SIG-M5 (cell line): ENCODE data around the gene FIG4.
A peak's percentile ranks its signal among the peaks of the same experiment; 100 is the strongest.
"Not testable (repeated sequence)": the region's sequence is repeated elsewhere in the genome, so short reads cannot be mapped to it uniquely, and the experiment has no call there.

Experiments
- DNase-seq: peaks from one replicate; lab custom pipeline; 2025; lab: John Stamatoyannopoulos, UW

FIG4 gene

DNA sequence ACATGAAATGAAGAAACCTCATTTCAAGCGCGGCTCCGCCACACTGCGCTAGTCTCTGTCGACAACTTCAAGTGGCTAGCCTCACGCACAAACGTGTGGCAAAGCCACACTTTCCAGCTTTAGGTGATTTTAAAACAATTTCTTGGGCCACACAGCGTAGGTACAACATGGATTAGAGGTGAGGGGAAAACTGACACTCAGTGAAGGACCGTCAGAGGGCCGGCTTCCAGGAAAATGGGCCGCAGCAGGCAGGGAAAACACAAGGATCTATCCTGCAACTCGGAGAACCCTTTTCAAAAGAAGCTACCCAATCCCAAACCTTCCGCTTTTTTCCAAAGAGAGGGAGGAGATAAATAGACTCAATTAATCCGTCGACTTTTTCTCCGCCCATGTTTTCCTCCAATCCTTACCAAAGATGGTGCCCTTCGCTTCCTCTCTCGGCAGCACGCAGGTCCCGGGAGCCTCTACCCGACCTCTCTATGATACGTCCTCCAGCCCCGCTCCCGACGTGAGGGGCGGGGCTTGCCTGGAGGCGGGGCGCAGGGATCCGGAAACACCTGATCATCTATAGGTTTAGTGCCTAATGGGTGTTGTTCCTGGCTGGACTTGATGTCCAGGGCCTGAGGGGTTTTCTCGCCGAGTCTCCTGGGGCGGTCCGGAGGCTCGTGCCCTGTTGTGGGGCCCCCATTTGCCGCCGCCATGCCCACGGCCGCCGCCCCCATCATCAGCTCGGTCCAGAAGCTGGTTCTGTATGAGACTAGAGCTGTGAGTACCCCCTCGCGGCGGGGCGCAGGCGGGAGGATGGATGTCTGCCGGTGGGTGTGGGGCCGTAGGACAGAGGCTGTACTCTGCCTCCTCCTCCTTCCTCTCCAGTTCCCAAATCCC lies at the start of gene FIG4, which contains the start of gene AK9:
TSS of gene FIG4 (plus strand) at position 560 of the 885 bp plus-strand sequence. CDS start at position 700, 140 bp downstream.
TSS of gene AK9 (minus strand) at position 466 of the 885 bp plus-strand sequence. CDS start 15,457 bp downstream, outside the sequence.
- DNase-seq, result peak; percentile 52

DNA sequence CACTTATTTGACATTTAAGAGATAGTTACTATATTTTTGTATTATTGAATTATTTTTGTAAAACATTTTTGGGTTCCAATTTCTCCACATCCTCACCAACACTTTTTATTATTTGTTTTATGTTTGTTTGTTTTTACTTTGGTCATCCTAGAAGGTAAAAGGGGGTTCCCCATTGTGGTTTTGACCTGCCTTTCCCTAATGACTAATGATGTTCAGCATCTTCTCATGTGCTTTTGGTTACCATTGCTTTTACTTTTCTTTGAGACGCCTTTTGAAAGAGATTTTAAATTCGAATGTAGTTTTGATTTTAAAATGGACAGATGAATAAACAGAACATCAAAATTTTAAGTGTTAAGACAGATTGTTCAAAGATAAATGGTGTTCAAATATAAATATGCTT lies 47.0 kb upstream of the FIG4 start:
- no peak for DNase-seq

DNA sequence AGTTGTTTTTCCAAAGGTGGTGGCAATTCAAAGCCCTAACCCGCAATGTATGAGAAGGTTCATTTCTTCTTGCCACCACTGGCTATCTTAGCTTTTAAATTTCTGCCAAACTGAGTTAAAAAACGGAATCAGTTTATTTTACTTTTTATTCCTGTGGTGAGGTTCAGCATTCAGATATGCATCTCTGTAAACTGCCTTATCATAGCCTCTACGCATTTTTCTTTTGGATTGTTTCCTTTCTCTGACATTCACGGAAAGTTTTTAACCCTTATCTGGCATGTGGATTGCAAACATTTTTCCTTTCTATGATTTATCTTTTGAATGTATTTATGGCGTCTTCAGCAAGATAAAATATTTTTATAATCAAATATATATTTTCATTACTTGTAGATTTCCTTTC lies 37.8 kb upstream of the FIG4 start:
- no peak for DNase-seq

DNA sequence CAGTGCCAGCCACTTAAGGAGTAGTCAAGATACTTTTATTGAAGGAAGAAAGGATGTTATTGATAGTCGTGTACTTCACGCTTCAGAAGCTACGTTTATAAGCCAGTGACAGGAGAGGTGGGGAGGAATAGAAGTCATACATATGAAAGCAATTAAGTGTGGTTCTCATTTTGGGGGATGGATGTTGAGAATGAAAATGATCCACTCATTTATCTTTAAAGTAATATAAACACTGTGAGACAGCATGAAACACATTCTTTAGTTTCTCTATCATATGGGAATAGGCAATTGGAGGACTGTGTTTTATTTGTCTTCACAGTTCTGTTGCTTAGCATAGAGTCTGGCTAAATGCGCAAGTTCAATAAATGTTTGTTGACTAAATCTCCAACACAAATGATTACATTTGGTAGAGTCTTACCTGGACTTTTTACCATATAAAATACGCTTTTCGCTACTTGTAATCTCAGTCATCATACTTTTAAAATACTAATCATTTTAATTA lies 35.3 kb upstream of the FIG4 start:
- no peak for DNase-seq

DNA sequence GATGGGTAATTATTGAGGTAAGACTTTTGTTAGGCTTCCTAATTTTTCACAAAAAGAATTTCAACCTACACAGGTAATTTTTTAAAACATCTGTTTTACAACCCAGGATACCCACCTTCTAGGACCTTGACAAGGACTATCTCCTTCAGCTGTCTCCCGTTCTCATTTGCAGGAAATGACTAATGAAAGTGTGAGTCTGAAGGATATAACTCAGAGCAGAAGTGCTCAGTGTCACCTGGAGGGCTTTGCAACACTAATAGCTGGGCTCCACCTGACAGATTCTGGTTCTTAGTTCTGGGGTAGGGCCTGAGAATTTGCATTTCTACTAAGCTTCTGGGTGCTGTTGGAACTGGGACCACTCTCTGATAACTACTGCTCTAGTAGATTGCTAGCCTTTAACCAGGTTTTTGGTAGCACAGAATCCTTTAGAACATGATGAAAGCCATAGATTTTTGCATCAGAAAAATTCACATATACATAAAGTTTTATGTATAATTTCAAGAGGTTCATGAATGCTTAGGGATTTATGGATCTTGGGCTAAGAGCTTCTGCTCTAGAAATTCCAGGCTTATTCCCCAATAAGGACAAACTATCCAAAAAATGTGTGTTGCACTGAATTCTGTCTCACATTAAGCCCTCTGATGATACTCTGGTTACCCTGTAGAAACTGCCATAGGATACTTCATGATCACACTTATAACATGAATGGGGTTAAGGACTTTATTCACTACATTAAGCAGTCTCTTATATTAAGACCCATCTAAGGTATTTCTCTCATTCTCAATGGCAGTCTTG lies 30.4 kb upstream of the FIG4 start:
- DNase-seq, result no peak

DNA sequence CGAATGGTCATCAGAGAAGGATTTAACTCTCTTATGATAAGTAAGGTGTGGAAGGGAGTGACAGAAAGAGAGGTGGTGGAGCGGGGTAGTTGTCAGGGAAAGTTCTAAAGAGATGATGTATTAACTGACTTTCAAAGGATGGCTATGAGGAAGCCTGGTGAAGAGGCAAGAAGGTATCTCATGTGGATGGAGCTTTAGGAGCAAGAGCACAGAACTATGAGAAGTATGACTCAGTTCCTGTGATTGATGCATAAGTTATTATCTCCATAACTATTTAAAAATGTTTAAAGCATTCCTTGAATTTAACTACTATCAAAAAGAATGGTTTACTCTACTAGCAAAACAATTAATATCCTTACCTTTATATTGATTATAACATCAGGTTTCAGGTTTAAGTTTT lies 28.9 kb upstream of the FIG4 start:
- no peak for DNase-seq

DNA sequence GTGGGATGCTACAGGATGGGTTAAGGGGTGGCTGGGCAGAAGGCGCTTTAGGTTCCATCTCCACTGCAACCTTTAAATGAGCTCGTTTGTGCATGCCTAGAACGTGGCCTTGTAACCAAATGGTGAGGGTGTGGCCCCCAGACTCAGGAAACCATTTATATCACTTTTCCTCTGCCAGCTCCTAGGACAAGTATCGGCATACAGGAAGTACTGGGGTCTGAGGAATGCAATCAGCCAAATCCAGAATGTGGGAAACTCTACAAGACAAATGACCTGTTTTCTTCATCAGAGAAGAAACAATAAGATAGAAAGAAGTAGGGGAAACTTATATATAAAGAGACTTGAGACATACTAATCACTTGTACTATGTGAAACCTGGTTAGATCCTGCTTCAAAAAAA lies 21.3 kb upstream of the FIG4 start:
- no peak for DNase-seq

DNA sequence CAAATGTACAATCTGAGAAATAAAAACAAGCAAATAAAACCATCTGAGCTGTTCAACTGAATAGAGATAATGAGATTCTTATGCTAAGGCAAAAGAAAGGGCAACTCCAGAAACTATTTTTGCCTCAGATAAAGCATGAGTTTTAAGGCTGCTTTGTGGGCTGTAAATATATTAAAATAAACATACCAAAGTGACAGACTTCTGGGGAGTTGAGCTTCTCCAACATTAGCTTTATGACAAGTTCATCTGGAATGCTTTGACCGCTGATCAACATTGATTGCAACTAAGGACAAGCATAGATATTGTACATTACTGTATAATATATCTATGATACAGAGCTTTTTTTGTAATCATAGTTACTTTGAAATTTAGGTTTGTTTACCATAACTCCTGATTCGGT lies 19.4 kb upstream of the FIG4 start:
- DNase-seq, result no peak

DNA sequence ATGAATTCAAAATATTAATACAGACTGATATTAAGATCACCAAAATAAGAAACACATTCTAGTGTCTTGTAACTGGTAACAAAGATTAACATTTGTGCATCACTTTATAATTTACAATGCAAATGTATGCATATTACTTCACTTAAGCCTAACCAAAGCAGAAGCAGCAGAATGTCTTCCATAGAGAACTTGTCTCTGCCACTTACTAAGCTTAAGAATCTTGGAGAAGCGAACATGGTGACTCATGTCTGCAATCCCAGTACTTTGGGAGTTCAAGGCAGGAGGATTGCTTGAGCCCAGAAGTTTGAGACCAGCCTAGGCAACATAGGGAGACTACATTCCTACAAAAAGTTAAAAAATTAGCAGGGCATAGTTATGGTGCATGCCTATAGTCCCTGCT lies 18.9 kb upstream of the FIG4 start:
- no peak for DNase-seq

DNA sequence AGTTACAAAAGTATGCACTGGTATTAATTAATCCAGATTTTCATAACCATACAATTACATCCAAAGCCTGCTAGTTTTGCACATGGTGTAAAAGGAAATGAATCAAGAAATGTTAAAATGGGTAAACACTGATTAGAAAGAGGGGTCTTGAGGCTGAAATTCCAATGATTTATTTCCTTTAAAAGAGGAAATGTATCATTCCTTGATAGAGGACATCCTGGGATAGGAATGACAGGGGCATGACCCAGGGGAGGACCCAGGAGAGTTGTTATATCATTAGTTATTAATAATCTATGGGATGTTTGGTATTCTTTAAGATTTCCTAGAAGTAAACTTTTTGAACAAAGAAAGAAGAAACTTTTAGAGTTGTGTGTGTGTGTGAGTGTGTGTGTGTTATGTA lies 18.3 kb upstream of the FIG4 start:
- no peak for DNase-seq

DNA sequence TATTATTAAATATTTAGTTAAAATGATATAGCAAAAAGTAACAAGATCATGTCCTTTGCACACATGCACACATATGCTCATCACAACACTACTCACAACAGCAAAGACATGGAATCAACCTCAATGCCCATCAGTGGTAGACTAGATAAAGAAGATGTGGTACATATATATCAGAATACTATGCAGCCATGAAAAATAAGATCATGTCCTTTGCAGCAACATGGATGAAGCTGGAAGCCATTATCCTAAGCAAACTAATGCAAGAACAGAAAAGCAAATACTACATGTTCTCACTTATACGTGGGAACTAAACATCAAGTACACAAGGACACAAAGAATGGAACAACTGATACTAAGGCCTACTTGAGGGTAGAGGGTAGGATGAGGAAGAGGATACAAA lies 14.4 kb upstream of the FIG4 start:
- no peak for DNase-seq

DNA sequence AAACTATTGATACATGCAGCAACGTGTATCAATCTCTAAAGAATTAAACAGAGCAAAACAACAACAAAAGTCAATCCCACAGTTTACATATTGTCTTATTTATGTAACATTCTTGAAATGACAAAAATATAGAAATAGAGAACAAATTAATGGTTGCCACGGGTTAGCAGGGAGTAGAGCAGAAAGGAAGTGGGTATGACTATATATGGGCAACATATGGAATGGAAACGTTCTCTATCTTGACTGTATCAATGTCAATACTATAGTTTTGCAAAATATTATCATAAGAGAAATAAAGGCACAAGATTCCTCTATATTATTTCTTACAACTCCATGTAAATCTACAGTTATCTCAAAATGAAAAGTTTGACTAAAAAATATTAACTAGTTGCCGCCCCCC lies 12.9 kb upstream of the FIG4 start:
- no peak for DNase-seq

DNA sequence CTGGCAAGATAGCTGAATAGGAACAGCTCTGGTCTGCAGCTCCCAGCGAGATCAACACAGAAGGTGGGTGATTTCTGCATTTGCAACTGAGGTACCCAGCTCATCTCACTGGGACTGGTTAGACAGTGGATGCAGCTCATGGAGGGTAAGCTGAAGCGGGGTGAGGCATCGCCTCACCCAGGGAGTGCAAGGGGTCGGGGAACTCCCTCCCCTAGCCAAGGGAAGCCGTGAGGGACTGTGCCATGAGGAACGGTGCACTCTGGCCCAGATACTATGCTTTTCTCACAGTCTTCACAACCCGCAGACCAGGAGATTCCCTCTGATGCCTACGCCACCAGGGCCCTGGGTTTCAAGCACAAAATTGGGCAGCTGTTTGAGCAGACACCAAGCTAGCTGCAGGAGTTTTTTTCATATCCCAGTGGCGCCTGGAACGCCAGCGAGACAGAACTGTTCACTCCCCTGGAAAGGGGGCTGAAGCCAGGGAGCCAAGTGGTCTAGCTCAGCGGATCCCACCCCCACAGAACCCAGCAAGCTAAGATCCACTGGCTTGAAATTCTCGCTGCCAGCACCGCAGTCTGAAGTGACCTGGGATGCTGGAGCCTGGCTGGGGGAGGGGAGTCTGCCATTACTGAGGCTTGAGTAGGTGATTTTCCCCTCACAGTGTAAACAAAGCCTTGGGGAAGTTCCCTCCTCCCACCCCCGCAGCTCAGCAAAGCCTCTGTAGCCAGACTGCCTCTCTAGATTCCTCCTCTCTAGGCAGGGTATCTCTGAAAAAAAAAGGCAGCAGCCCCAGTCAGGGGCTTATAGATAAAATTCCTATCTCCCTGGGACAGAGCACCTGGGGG lies 12.2 kb upstream of the FIG4 start:
- not testable (repeated sequence) for DNase-seq

DNA sequence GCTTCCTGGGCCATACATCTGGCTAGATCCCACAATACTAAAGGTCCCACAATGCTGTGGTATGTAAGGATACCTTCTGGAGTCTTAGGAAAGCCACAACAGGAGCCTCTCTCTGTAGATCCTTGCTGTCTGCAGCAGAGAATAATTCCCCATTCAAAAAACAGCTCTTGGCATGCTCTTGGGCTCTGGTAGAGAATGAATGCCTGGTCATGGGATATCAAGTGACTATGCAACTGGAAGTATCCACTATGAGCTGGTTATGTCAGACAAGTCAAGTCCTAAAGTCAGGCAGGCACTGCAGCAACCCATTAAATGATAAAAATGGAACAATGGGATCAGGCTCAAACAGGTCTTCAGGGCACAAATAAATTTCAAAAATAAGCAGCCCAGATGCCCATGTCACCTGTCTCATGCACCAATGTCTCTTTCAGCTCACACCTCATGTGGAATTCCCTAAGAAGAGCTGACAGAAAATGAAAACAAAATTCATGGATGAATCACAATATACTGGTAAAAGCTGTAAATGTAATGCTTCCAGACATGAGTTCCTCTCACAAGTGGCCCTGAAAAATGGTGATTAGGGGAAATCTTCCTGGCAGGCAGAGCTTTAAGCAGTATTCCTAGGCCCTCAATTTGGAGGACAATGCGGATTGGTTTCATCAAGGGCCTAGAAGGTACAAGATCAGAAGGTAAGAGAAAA lies 4.4 kb upstream of the FIG4 start:
- no peak for DNase-seq

DNA sequence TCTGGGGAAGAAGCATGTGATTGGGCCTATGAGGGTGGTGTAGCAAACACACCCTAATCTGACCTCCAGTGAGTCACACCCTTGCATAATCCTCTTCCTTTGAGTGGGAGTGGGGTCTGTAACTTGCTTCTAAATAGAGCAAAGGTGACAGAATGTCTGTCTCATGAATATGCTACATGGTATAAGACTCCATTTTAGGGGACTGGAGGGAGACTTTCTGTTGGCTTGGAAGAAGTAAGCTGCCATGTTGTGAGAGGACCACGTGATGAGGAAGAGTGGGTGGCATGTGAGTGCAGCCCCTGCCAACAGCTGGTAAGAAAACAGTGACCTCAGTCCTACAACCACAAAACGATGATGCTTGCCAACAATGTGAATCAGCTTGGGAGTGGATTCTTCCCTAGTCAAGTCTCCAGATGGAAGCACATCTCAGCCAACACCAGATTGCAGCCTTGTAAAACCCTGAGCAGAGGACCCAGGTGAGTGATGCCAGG lies 3.8 kb upstream of the FIG4 start:
- peak; percentile 12 for DNase-seq

DNA sequence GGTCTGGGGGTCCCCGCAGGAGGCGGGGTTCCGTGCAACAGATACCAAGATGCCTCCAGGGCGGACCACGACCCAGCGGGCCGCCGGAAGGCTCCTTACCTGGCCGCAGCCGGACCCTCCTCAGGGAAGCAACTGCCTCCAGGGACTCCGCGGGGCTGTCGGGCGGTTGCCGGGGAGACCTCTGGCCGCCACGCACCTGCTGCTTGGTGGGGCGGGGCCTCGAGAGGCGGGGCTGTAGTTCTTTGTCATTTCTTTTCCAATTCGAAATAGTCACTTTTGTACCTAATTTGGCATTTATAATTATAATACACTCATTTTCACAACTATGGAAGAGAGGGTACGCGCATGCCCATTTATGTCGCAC lies 741 bp upstream of the FIG4 start:
- DNase-seq, result no peak

DNA sequence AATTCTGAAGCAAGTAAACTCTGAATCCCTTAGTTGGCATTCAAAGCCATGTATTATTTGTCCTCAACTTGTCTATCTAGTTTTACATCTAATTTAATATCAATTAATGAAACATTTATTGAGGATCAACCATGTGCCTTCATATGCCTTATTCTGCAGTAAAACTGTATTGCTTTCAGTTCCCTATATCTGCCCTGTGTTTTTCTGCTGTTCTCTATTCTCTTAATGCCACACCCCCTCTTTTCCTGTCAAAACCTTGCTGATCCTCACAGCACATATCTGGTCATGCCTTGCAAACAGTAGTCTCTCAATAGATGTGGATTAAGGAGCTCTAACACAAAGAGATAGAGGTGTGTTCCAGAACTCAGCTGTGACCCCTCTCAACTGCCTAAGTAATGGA lies 2.0 kb downstream of the FIG4 start:
- no peak for DNase-seq

DNA sequence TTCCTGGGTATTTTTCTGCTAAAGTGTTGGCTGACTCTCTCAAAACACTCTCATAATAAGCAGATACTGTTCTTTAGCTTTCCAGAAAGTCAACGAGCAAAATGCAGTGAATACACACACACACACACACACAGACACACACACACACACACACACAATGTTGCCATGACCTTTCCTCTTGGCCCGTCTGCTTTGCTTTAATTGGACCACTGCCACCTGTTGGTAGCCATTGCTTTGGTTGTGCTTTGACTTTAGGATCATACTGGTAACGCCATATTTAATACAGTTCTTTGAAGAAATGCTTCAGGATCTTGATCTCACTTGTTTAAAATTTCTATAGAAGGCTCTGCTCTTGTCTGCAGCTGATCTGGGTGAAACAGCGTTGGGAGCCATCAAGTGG lies 4.4 kb downstream of the FIG4 start:
- no peak for DNase-seq

DNA sequence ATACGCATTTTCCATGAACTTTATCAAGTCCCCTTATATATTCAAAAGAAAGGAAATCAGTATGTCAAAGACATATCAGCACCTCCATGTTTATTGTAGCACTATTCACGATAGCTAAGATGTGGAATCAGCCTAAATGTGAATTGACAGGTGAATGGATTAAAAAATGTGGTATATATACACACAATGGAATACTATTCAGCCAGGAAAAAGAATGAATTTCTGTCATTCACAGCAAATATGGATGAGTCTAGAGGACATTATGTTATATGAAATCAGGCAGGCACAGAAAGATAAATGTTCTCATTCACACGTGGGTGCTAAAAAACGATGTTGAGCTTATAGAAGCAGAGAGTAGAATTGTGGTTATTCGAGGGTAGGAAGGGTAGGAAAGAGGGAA lies 5.3 kb downstream of the FIG4 start:
- DNase-seq, result no peak

DNA sequence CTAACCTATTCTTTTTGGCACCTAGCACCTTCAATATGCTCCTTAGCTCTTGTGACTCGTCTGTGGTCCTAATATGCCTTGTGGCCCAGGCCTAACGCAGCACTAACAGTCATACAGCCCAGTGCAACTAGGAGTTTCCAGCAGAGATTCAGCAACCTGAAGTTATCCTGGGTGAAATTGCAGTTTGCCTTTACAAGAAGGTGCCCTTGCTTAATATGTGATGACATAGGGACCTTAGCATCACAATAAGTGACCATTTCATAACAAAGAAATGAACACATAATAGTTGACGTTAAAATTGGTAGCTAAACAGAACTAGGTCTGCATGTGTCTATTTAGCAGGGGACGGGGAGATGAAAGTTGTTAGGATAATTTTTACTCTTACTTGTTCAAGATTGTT lies 10.1 kb downstream of the FIG4 start:
- DNase-seq, result no peak

DNA sequence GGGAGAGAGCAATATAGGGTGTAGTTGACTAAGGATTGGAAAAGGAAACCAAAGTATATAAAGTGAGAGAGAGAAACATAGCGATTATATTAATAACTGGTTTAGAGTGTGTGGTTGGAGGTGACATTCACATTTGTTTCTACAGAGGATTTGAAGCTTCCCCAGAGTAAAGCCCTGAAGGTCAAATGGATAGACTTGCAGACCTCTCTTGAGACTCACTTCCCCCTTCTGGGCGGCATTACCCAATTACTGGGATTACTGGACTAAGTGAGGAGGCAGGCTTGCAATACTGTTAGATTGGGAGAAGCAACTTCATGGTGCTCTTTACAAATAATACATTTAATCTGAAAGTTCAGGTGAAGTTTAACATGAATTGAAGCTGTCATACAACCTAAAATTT lies 10.7 kb downstream of the FIG4 start:
- no peak for DNase-seq
